ENCODE results near the gene MFGE8.

GRCh38 chr15:88887068-88887580 is 26.1 kb downstream of the MFGE8 start:
- TF ChIP-seq POLR2AphosphoS5 (IDR thresholded peaks at IDR 0.05; ENCODE audit: low read depth, low read length) (no peak), POLR2A (IDR thresholded peaks at IDR 0.05; ENCODE audit: low read depth, low read length) (no peak)

Data from GM12892 (cell line).